PC-9 (cell line): ENCODE data around the gene EIF3B.

Experiments used
- EZH2 ChIP-seq: fragments of 200-600 bp; sonication (generic); IDR thresholded peaks from 2 replicates; pipeline ENCODE4 v1.8.0; 2017; ENCODE audit warnings: antibody characterized with exemption, low read depth
- TF ChIP-seq, protein P1 (sequence below): fragments of 200-600 bp; sonication (generic); conservative IDR thresholded peaks from 2 replicates; pipeline ENCODE4 v1.6.1; 2017; ENCODE audit warnings: mixed run types, antibody characterized with exemption, mild to moderate bottlenecking, moderate library complexity

DNA sequence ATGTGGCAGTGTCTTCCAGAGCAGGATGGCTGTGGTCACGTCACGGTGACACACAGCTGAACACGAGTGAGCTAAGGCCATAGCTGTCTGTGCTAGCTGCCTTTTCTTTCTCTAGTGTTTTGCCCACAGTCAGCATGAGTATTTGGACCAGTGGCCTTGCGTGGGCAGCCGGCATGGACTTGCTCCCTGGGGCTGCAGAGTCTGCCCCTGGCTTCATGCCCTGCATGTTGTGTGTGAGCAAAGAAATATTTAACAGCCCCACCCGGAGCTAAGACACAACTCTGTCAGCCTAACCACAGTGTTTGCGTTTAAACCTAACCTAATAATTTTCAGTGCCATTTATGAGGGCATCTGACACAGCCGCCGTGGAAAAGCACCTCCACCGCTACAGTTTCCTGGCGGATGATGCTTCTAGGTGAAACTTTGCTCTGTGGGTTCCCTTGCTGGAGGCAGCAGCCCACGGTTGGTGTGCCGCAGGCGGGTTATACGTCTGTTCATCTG, 63.4 kb downstream of the EIF3B start:
- TF ChIP-seq, protein P1, sequence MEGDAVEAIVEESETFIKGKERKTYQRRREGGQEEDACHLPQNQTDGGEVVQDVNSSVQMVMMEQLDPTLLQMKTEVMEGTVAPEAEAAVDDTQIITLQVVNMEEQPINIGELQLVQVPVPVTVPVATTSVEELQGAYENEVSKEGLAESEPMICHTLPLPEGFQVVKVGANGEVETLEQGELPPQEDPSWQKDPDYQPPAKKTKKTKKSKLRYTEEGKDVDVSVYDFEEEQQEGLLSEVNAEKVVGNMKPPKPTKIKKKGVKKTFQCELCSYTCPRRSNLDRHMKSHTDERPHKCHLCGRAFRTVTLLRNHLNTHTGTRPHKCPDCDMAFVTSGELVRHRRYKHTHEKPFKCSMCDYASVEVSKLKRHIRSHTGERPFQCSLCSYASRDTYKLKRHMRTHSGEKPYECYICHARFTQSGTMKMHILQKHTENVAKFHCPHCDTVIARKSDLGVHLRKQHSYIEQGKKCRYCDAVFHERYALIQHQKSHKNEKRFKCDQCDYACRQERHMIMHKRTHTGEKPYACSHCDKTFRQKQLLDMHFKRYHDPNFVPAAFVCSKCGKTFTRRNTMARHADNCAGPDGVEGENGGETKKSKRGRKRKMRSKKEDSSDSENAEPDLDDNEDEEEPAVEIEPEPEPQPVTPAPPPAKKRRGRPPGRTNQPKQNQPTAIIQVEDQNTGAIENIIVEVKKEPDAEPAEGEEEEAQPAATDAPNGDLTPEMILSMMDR, result no peak
- no peak for TF ChIP-seq EZH2
